Esophagus (tissue), 2 donors: Measurements from ENCODE around the gene ROPN1. TPM values are rescaled to one million over a fixed set of nuclear protein-coding genes. Genes with fewer than 3 reads are reported as not detected.

Experiments
- H3K27ac ChIP-seq, 2 donors: one replicate each; pipeline ENCODE4 v1.5.1; 2013; ENCODE audit warnings: low read depth in 2 of 2, mild to moderate bottlenecking in 2 of 2, inconsistent platforms in 1 of 2, low read length in 1 of 2, moderate library complexity in 1 of 2
- H3K27me3 ChIP-seq, 2 donors: one replicate each; pipeline ENCODE4 v1.6.1; 2013; ENCODE audit warnings: low read length in 2 of 2, control low read depth in 1 of 2, mild to moderate bottlenecking in 1 of 2; ENCODE audit not compliant: insufficient read depth in 2 of 2, control insufficient read depth in 1 of 2
- H3K36me3 ChIP-seq, 2 donors: one replicate each; pipeline ENCODE4 v1.6.1; 2013; ENCODE audit warnings: low read length in 1 of 2; ENCODE audit not compliant: control insufficient read depth in 2 of 2, insufficient read depth in 2 of 2
- H3K4me1 ChIP-seq, 2 donors: one replicate each; pipeline ENCODE4 v1.6.1; 2013; ENCODE audit warnings: low read length in 1 of 2; ENCODE audit not compliant: control insufficient read depth in 2 of 2, insufficient read depth in 2 of 2
- H3K4me3 ChIP-seq, 2 donors: one replicate each; pipeline ENCODE4 v1.5.1; 2013; ENCODE audit warnings: low read length in 2 of 2, mild to moderate bottlenecking in 2 of 2, low read depth in 1 of 2, moderate library complexity in 1 of 2
- H3K9me3 ChIP-seq, 2 donors: one replicate each; pipeline ENCODE4 v1.6.1; 2013; ENCODE audit warnings: mild to moderate bottlenecking in 2 of 2, low read depth in 1 of 2, low read length in 1 of 2, moderate library complexity in 1 of 2; ENCODE audit not compliant: control insufficient read depth in 2 of 2, insufficient read depth in 1 of 2
- WGBS, 2 donors: extraction: QIAGEN DNeasy Blood & Tissue Kit; methylation state at CpG; one replicate each; pipeline ENCODE4 v1.1.7; 2013; 5-methylcytosine and 5-hydroxymethylcytosine counted together
- polyA plus RNA-seq, 2 donors: library from polyadenylated mRNA; stranded (reverse); fragments of 200-250 nt; gene quantifications; one replicate each; pipeline ENCODE4 v1.2.3, GENCODE V29; 2013
- donor health status: healthy with polysubstance abuse.
- donor health status: Bipolar disorder and iron deficiency.

ROPN1 gene
- polyA plus RNA-seq, 2 donors = not detected

DNA sequence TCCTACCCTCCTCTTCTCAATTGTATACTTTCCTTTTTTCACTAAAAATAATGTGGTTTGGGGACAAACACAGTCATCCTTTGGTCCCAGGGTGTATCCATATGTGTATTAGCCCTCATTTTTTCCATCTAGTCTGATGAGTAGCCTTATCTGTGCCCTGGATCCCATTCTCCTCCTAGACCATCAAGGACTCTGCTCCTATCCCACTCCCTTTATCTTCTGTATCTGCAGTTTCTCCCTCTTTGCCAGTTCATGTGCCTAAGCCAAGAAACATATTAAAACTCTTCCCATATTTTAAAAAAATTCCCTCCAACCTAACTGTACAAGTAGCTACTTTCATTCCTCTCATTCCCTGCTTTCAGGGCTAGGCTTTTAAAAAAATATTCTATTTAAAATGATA lies 56.1 kb downstream of the ROPN1 start:
- Histone ChIP-seq H3K27ac (no peak overlapping the region), H3K4me3 (no peak overlapping the region), H3K27me3 (no peaks in the 10 kb centered on the region), H3K4me1 (no peaks in the 10 kb centered on the region), H3K9me3 (no peaks in the 10 kb centered on the region), H3K36me3 (no peaks in the 10 kb centered on the region)

- Histone ChIP-seq H3K27ac (no peak overlapping the region), H3K27me3 (no peaks in the 10 kb centered on the region), H3K9me3 (no peaks in the 10 kb centered on the region), H3K4me1 (no peaks in the 10 kb centered on the region), H3K4me3 (no peak overlapping the region), H3K36me3 (peaks cover 0 to 1% of the 10 kb centered on the region in 2 donors)
- 86 to 91% methylated on average over 2 of the region's 2 CpGs for WGBS, 2 donors
These were observed 57.7 kb downstream of the ROPN1 start for GRCh38 chr3:123934250-123934649.

GRCh38 chr3:123930445-123930844 lies 61.5 kb downstream of the ROPN1 start:
- no peaks in the 10 kb centered on the region for H3K9me3 ChIP-seq
- H3K4me3 ChIP-seq = no peak overlapping the region
- H3K27ac ChIP-seq = no peak overlapping the region
- peaks cover 0 to 2% of the 10 kb centered on the region in 2 donors for H3K36me3 ChIP-seq
- H3K4me1 ChIP-seq = no peaks in the 10 kb centered on the region
- no peaks in the 10 kb centered on the region for H3K27me3 ChIP-seq

- Histone ChIP-seq H3K27me3 (no peaks in the 10 kb centered on the region), H3K9me3 (no peaks in the 10 kb centered on the region), H3K27ac (no peak overlapping the region), H3K4me3 (no peak overlapping the region), H3K4me1 (no peaks in the 10 kb centered on the region), H3K36me3 (peaks cover 0 to 2% of the 10 kb centered on the region in 2 donors)
- 94 to 97% methylated on average over 9 of the region's 9 CpGs for WGBS, 2 donors
These were observed 62.6 kb downstream of the ROPN1 start for GRCh38 chr3:123929325-123929724.

GRCh38 chr3:123926396-123926795 lies 65.5 kb downstream of the ROPN1 start:
- H3K9me3 ChIP-seq = no peaks in the 10 kb centered on the region
- peaks cover 0 to 2% of the 10 kb centered on the region in 2 donors for H3K36me3 ChIP-seq
- no peak overlapping the region for H3K27ac ChIP-seq
- no peaks in the 10 kb centered on the region for H3K4me1 ChIP-seq
- H3K4me3 ChIP-seq = no peak overlapping the region
- H3K27me3 ChIP-seq = no peaks in the 10 kb centered on the region

- Histone ChIP-seq H3K27ac (no peak overlapping the region), H3K27me3 (no peaks in the 10 kb centered on the region), H3K4me1 (no peaks in the 10 kb centered on the region), H3K4me3 (no peak overlapping the region), H3K36me3 (peaks cover 0 to 6% of the 10 kb centered on the region in 2 donors), H3K9me3 (no peaks in the 10 kb centered on the region)
These were observed 71.1 kb downstream of the ROPN1 start for GRCh38 chr3:123920868-123921267.

- no peak overlapping the region for H3K4me3 ChIP-seq
- no peak overlapping the region for H3K27ac ChIP-seq
- H3K4me1 ChIP-seq = no peaks in the 10 kb centered on the region
- WGBS, 2 donors = 97% methylated on average over 1 of the region's 1 CpG
- H3K9me3 ChIP-seq = no peaks in the 10 kb centered on the region
- H3K27me3 ChIP-seq = no peaks in the 10 kb centered on the region
- peaks cover 0 to 6% of the 10 kb centered on the region in 2 donors for H3K36me3 ChIP-seq
These were observed 71.5 kb downstream of the ROPN1 start for GRCh38 chr3:123920383-123920782.

GRCh38 chr3:123919353-123919752 lies 72.6 kb downstream of the ROPN1 start:
- Histone ChIP-seq H3K4me1 (no peaks in the 10 kb centered on the region), H3K27me3 (no peaks in the 10 kb centered on the region), H3K9me3 (no peaks in the 10 kb centered on the region), H3K36me3 (peaks cover 0 to 6% of the 10 kb centered on the region in 2 donors), H3K4me3 (no peak overlapping the region), H3K27ac (no peak overlapping the region)
- WGBS, 2 donors = 96% methylated on average over 3 of the region's 3 CpGs

Other genes with a start within 250 kb of the ROPN1 start
- gene MYLK, start 107.8 kb downstream of the ROPN1 start, polyA plus RNA-seq = 100 to 1,000 TPM in 1 of 2 donors, 10 to 100 TPM in 1; 14.2 to 104 TPM
- 10 to 100 TPM; 12.2 to 18.8 TPM for gene CCDC14, start 30.9 kb downstream of the ROPN1 start, polyA plus RNA-seq
- 10 to 100 TPM in 1 of 2 donors, 1 to 10 TPM in 1; 6.6 to 23.5 TPM for gene KALRN, start 41.2 kb upstream of the ROPN1 start, polyA plus RNA-seq